GM23338 (cell line): ENCODE data around the gene ARHGEF10L. TPM values are rescaled to one million over a fixed set of nuclear protein-coding genes. Genes with fewer than 3 reads are reported as not detected.

ENCODE experiments used
- ATAC-seq: fragments of 200-7000 bp; cut with Tn5 transposase; 3 replicates; pipeline ENCODE4 v1.9.1; 2020
- DNase-seq: peaks from one replicate; pipeline ENCODE4 v3.0.0-alpha.2; 2015; ENCODE audit warnings: low spot score
- H2AFZ ChIP-seq: fragments of 200-600 bp; sonication (generic); 2 replicates; pipeline ENCODE4 v1.8.0; 2016; ENCODE audit warnings: antibody characterized with exemption, mild to moderate bottlenecking, moderate library complexity
- H3F3A ChIP-seq: fragments of 200-600 bp; sonication (generic); replicated peaks from 2 replicates; pipeline ENCODE4 v1.8.0; 2017; ENCODE audit warnings: antibody characterized with exemption, mixed run types, low read depth
- H3K27ac ChIP-seq: fragments of 200-600 bp; sonication (generic); 2 replicates; pipeline ENCODE4 v1.6.1; 2016; ENCODE audit warnings: low read depth
- H3K27me3 ChIP-seq: fragments of 200-600 bp; sonication (generic); 2 replicates; pipeline ENCODE4 v1.8.0; 2016; ENCODE audit warnings: mild to moderate bottlenecking, mixed run types, moderate library complexity; ENCODE audit not compliant: insufficient read depth
- H3K36me3 ChIP-seq: fragments of 200-600 bp; sonication (generic); 2 replicates; pipeline ENCODE4 v1.8.0; 2016; ENCODE audit warnings: mild to moderate bottlenecking; ENCODE audit not compliant: insufficient read depth
- H3K4me1 ChIP-seq: fragments of 200-600 bp; sonication (generic); 2 replicates; pipeline ENCODE4 v1.8.0; 2016; ENCODE audit warnings: mild to moderate bottlenecking, moderate library complexity; ENCODE audit not compliant: insufficient read depth
- H3K4me2 ChIP-seq: fragments of 200-600 bp; sonication (generic); 2 replicates; pipeline ENCODE4 v1.7.1; 2017; ENCODE audit warnings: mixed run types
- H3K4me3 ChIP-seq: fragments of 200-600 bp; sonication (generic); 2 replicates; pipeline ENCODE4 v1.6.1; 2016; ENCODE audit warnings: mixed run types
- H3K79me2 ChIP-seq: fragments of 200-600 bp; sonication (generic); replicated peaks from 2 replicates; pipeline ENCODE4 v1.8.0; 2017; ENCODE audit warnings: mild to moderate bottlenecking; ENCODE audit not compliant: insufficient read depth
- H3K9me2 ChIP-seq: fragments of 200-600 bp; sonication (generic); 2 replicates; pipeline ENCODE4 v1.8.0; 2017; ENCODE audit not compliant: insufficient read depth
- H4K20me1 ChIP-seq: fragments of 200-600 bp; sonication (generic); replicated peaks from 2 replicates; pipeline ENCODE4 v1.8.0; 2017; ENCODE audit warnings: mild to moderate bottlenecking; ENCODE audit not compliant: insufficient read depth
- H3K27ac Mint-ChIP-seq: 2 replicates; pipeline ENCODE4 v1.8.0; 2020; ENCODE audit warnings: inconsistent platforms, mild to moderate bottlenecking, moderate library complexity, mixed read lengths
- H3K27me3 Mint-ChIP-seq: 3 replicates; pipeline ENCODE4 v1.8.0; 2022; ENCODE audit warnings: low read depth, mild to moderate bottlenecking, moderate library complexity, mixed read lengths, inconsistent platforms; ENCODE audit not compliant: insufficient read depth, poor library complexity
- H3K36me3 Mint-ChIP-seq: 3 replicates; pipeline ENCODE4 v1.8.0; 2021; ENCODE audit warnings: low read depth, mild to moderate bottlenecking, inconsistent platforms, moderate library complexity, mixed read lengths
- H3K4me1 Mint-ChIP-seq: 3 replicates; pipeline ENCODE4 v1.8.0; 2020; ENCODE audit warnings: mild to moderate bottlenecking, inconsistent platforms, mixed read lengths
- H3K4me3 Mint-ChIP-seq: 3 replicates; pipeline ENCODE4 v1.8.0; 2021; ENCODE audit warnings: moderate library complexity, mild to moderate bottlenecking, inconsistent platforms, mixed read lengths
- H3K9me3 Mint-ChIP-seq: 3 replicates; pipeline ENCODE4 v1.8.0; 2020; ENCODE audit warnings: moderate library complexity, mild to moderate bottlenecking, inconsistent platforms, mixed read lengths
- CTCF ChIP-seq, 2 experiments: fragments of 200-600 bp in 1 of 2; sonication (generic) in 1 of 2; conservative IDR thresholded peaks; 2 replicates each; pipeline versions ENCODE4 v1.5.1 to v1.6.1; 2016 to 2017; ENCODE audit warnings: antibody characterized with exemption in 2 of 2, low read depth in 2 of 2, mild to moderate bottlenecking in 2 of 2, moderate library complexity in 1 of 2
- EZH2 ChIP-seq: fragments of 200-600 bp; sonication (generic); IDR thresholded peaks from one replicate; pipeline ENCODE4 v1.8.0; 2017; ENCODE audit warnings: antibody characterized with exemption, mild to moderate bottlenecking, low read depth; ENCODE audit not compliant: unreplicated experiment
- ZNF331 ChIP-seq: fragments of 250-450 bp; sonication (Bioruptor Pico); IDR thresholded peaks from 2 replicates; pipeline ENCODE4 v1.5.0; 2020; ENCODE audit warnings: low read depth, mild to moderate bottlenecking, moderate library complexity
- ZNF462 ChIP-seq: fragments of 250-450 bp; sonication (Bioruptor Pico); IDR thresholded peaks from 2 replicates; pipeline ENCODE4 v1.5.0; 2020; ENCODE audit warnings: mild to moderate bottlenecking, moderate library complexity
- polyA plus RNA-seq: library from polyadenylated mRNA; unstranded; fragments of >200 nt; fragmentation: Nextera tagmentation; extraction: Ambion mirVana; gene quantifications from 2 replicates; pipeline ENCODE4 v1.2.1, GENCODE V29; 2016
- total RNA-seq: library from RNA; depleted of rRNA; stranded (reverse); fragments of >200 nt; shearing (Covaris generic); gene quantifications from 2 replicates; pipeline ENCODE4 v1.2.3, GENCODE V29; 2014

ARHGEF10L gene
- total and polyA plus RNA-seq, 2 experiments from 2014 or later, result 12.1 to 46.8 TPM

GRCh38 chr1:17612831-17613230, 73.3 kb downstream of the ARHGEF10L start:
- no peaks in the 10 kb centered on the region for H3K27me3 ChIP-seq
- Mint-ChIP-seq H3K9me3 (no peaks in the 10 kb centered on the region), H3K27ac (no peak overlapping the region), H3K36me3 (peaks cover 13% of the 10 kb centered on the region), H3K4me3 (no peak overlapping the region), H3K4me1 (peaks cover 13% of the 10 kb centered on the region; the same call in 2 of the 3 replicates), H3K27me3 (peaks cover 9% of the 10 kb centered on the region)
- ATAC-seq (peak; percentile 69), DNase-seq (peak; percentile 33)
- H3K4me1 ChIP-seq, result no peaks in the 10 kb centered on the region
- H3K79me2 ChIP-seq, result no peaks in the 10 kb centered on the region
- H3K9me2 ChIP-seq, result no peaks in the 10 kb centered on the region
- no peaks in the 10 kb centered on the region; the same call in 1 of the 2 replicates for H4K20me1 ChIP-seq
- H3K27ac ChIP-seq, result no peak overlapping the region
- 0 out of 2 replicates have a peak, but pooled peaks cover 4% of the 10 kb centered on the region for H3F3A ChIP-seq
- TF ChIP-seq EZH2, result no peak
- TF ChIP-seq ZNF462 (CRISPR knock-in tag), result no peak
- TF ChIP-seq CTCF (conservative IDR thresholded peaks at IDR 0.05; ENCODE audit: low read depth in 2 of 2), result peak; percentile 12 to 34; a peak in 1 of 4 replicates
- no peak for TF ChIP-seq ZNF331 (CRISPR knock-in tag)
- no peak overlapping the region for H3K4me2 ChIP-seq
- H3K4me3 ChIP-seq, result no peak overlapping the region
- H3K36me3 ChIP-seq, result no peaks in the 10 kb centered on the region
- H2AFZ ChIP-seq, result no peak overlapping the region
